Vagina (tissue), 2 donors: ENCODE data around the gene FMNL2.

ENCODE experiments used
- POLR2A ChIP-seq, 2 donors: fragments of 450-650 bp; IDR thresholded peaks; one replicate each; pipeline ENCODE4 v1.6.1; 2017; ENCODE audit warnings: antibody characterized with exemption in 2 of 2, mild to moderate bottlenecking in 2 of 2, moderate library complexity in 2 of 2
- POLR2AphosphoS5 ChIP-seq, 2 donors: sonication (generic); formaldehyde crosslinking; IDR thresholded peaks; one replicate each; pipeline ENCODE4 v1.9.0; 2017; ENCODE audit warnings: antibody characterized with exemption in 2 of 2, mild to moderate bottlenecking in 2 of 2, low read depth in 1 of 2; ENCODE audit not compliant: insufficient read depth in 1 of 2

DNA sequence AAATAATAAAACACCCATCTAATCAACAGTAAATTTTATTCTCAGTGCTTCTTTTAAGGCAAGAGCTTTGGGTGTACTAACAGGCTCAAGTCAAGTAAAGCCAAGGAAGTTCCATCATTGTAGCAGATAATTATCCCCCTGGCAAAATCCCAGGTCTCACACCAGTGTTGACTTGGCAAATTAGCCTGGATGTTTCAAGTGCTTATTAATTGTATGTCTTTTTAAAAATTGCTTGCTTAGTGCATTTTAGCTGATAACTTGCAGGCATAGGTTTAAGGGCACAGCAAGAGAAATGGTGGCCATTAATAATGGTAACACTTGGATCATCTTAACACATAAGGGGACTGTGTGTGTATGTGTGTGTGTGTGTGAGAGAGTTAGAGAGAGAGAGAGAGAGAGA, 42.0 kb upstream of the FMNL2 start:
- TF ChIP-seq POLR2AphosphoS5 (IDR thresholded peaks at IDR 0.05; ENCODE audit: insufficient read depth in 1 of 2, low read depth in 1 of 2) (no peak), POLR2A (IDR thresholded peaks at IDR 0.05) (no peak)
